RWPE2 (cell line): Measurements from ENCODE around the gene MAPT.

ENCODE experiments used
- ATAC-seq: fragments of 200-7000 bp; cut with Tn5 transposase; 3 replicates; pipeline ENCODE4 v1.9.1; 2021; ENCODE audit warnings: low read depth
- DNase-seq: peaks from one replicate; pipeline ENCODE4 v3.0.0-alpha.2; 2020; ENCODE audit warnings: low spot score
- H3K27ac ChIP-seq: fragments of 450-650 bp; 2 replicates; pipeline ENCODE4 v1.5.1; 2017; ENCODE audit warnings: mild to moderate bottlenecking; ENCODE audit not compliant: poor library complexity, severe bottlenecking
- H3K27me3 ChIP-seq: fragments of 250-450 bp; sonication (Bioruptor Pico); 2 replicates; pipeline ENCODE4 v1.5.1; 2021; ENCODE audit warnings: mild to moderate bottlenecking, moderate library complexity; ENCODE audit not compliant: insufficient read depth, poor library complexity, severe bottlenecking
- H3K36me3 ChIP-seq: fragments of 250-450 bp; sonication (Bioruptor Pico); 2 replicates; pipeline ENCODE4 v1.5.1; 2020; ENCODE audit warnings: low read depth, mild to moderate bottlenecking, moderate library complexity
- H3K4me1 ChIP-seq: fragments of 250-450 bp; sonication (Bioruptor Pico); 2 replicates; pipeline ENCODE4 v1.5.1; 2021; ENCODE audit warnings: mild to moderate bottlenecking, moderate library complexity; ENCODE audit not compliant: insufficient read depth, poor library complexity, severe bottlenecking
- H3K4me3 ChIP-seq: fragments of 250-450 bp; sonication (Bioruptor Pico); 2 replicates; pipeline ENCODE4 v1.5.1; 2021; ENCODE audit warnings: mild to moderate bottlenecking, moderate library complexity; ENCODE audit not compliant: severe bottlenecking
- H3K9me3 ChIP-seq: fragments of 250-450 bp; sonication (Bioruptor Pico); 2 replicates; pipeline ENCODE4 v1.5.1; 2021; ENCODE audit warnings: mild to moderate bottlenecking, moderate library complexity; ENCODE audit not compliant: severe bottlenecking
- TF ChIP-seq, protein P1 (sequence below): fragments of 450-650 bp; IDR thresholded peaks from one replicate; pipeline ENCODE4 v1.5.1; 2017; ENCODE audit warnings: mild to moderate bottlenecking, moderate library complexity; ENCODE audit not compliant: poor library complexity, severe bottlenecking

Gene MAPT

DNA sequence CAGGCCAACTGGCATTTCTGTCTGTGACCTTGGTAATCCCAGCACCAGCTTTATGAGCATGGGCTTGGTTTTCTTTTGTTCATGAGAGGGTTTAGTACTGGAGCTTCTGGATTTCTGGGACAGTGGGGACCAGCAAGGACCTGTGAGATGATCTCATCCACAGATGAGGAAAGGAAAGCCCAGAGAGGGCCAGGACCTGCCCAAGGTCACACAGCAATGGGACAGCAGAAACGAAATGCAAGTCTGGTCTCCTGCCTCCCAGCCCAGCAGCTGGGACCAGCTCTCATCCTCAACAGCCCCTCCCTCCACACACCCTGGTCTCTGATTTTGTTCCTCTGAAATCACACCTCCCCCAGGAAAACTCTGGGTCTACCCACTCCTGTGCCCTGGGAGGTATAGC lies 42.5 kb upstream of the MAPT start:
- Histone ChIP-seq H3K27me3 (no peaks in the 10 kb centered on the region), H3K4me3 (no peak overlapping the region), H3K27ac (no peak overlapping the region), H3K36me3 (no peaks in the 10 kb centered on the region), H3K4me1 (no peaks in the 10 kb centered on the region), H3K9me3 (no peaks in the 10 kb centered on the region)
- ATAC-seq: no peak
- TF ChIP-seq, protein P1, sequence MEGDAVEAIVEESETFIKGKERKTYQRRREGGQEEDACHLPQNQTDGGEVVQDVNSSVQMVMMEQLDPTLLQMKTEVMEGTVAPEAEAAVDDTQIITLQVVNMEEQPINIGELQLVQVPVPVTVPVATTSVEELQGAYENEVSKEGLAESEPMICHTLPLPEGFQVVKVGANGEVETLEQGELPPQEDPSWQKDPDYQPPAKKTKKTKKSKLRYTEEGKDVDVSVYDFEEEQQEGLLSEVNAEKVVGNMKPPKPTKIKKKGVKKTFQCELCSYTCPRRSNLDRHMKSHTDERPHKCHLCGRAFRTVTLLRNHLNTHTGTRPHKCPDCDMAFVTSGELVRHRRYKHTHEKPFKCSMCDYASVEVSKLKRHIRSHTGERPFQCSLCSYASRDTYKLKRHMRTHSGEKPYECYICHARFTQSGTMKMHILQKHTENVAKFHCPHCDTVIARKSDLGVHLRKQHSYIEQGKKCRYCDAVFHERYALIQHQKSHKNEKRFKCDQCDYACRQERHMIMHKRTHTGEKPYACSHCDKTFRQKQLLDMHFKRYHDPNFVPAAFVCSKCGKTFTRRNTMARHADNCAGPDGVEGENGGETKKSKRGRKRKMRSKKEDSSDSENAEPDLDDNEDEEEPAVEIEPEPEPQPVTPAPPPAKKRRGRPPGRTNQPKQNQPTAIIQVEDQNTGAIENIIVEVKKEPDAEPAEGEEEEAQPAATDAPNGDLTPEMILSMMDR: no peak
- no peak for DNase-seq

DNA sequence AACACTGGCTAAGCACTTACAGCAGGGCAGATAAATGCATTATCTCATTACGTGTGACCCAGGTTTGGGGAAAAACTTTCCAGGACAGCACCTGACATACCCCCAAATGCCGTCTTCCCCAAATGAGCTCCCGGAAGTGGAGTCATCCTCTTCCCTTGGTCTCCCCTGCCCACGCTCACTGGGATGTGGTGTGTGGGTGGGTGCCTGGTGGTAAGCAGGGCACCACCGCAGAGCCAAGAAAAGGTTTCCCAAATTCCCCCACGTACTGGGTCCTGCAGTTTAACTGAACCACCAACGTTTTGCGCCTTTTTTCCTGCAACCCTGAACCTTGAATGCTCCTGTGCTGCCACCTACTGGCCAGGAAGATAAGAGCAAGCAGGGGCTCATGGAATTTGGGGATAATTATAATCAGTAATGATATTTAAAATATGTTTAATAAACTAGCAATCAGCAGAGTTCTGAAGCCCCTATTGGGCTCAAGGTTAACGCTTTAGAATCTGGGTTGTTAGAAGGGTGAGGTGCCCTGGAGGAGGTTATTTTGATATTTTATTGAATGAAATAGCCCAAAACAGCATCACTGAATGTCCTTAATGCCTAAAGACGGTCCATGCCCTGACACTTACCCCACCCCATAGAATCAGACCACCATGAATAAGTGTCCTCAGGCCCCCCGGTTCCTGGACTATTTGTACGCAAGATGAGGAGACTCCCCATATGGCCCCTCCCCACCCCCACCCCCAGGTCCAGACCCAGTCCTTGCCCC lies 41.6 kb upstream of the MAPT start:
- Histone ChIP-seq H3K4me1 (no peaks in the 10 kb centered on the region), H3K27me3 (no peaks in the 10 kb centered on the region), H3K9me3 (no peaks in the 10 kb centered on the region), H3K4me3 (no peak overlapping the region), H3K36me3 (no peaks in the 10 kb centered on the region), H3K27ac (no peak overlapping the region)
- no peak for ATAC-seq
- DNase-seq: no peak
- TF ChIP-seq, protein P1: peak; percentile 89

DNA sequence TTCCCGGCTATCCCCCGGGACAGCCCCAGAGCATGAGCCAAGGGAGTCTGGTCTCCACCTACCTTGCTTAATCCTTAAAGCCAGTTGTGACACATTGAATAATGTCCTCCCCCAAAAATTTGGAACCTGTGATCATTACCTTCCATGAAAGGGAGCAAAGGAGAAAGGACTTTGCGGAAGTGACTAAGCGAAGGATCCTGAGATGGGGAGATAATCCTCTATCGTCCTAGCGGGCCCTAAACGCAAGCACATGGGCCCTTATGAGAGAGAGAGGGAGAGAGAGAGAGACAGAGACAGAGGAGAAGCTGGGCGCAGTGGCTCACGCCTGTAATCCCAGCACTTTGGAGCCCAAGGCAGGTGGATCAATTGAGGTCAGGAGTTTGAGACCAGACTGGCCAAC lies 40.1 kb upstream of the MAPT start:
- Histone ChIP-seq H3K4me3 (no peak overlapping the region), H3K27me3 (no peaks in the 10 kb centered on the region), H3K9me3 (no peaks in the 10 kb centered on the region), H3K4me1 (no peaks in the 10 kb centered on the region), H3K36me3 (no peaks in the 10 kb centered on the region), H3K27ac (no peak overlapping the region)
- TF ChIP-seq, protein P1: no peak
- DNase-seq (no peak), ATAC-seq (no peak)

DNA sequence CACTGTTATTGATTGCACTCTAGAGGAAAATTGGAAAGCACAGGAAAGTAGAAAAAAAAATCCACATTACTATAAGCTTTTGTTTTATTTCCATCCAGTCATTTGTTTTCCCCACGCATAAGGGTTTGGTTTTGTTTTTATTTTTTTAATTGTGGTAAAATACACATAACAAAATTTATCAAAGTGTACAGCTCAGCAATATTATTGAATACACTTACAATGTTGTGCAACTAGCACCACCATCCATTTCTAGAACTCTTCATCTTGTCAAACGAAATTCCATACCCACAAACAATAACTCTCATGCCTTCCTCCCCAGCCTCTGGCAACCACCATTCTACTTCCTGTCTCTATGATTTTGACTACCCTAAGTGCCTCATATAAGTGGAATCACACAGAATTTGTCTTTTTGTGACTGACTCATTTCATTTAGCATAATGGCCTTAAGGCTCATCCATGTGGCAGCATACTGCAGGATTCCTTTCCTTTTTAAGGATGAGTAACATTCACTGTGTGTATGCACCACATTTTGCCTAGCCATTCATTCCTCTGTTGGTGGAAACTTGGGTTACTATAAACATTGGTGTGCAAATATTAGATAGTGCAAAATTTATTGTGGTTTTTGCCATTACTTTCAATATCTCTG lies 38.5 kb upstream of the MAPT start:
- Histone ChIP-seq H3K4me1 (no peaks in the 10 kb centered on the region), H3K27me3 (no peaks in the 10 kb centered on the region), H3K9me3 (no peaks in the 10 kb centered on the region), H3K27ac (no peak overlapping the region), H3K4me3 (no peak overlapping the region), H3K36me3 (no peaks in the 10 kb centered on the region)
- ATAC-seq (no peak), DNase-seq (no peak)
- TF ChIP-seq, protein P1: no peak
